GM19035 (cell line): ENCODE measurements around the gene PEPD.

Source experiments
- ATAC-seq: cut with Tn5 transposase; IDR thresholded peaks from one replicate; pipeline ENCODE4 v1.9.1; 2021; ENCODE audit not compliant: unreplicated experiment

The PEPD gene

DNA sequence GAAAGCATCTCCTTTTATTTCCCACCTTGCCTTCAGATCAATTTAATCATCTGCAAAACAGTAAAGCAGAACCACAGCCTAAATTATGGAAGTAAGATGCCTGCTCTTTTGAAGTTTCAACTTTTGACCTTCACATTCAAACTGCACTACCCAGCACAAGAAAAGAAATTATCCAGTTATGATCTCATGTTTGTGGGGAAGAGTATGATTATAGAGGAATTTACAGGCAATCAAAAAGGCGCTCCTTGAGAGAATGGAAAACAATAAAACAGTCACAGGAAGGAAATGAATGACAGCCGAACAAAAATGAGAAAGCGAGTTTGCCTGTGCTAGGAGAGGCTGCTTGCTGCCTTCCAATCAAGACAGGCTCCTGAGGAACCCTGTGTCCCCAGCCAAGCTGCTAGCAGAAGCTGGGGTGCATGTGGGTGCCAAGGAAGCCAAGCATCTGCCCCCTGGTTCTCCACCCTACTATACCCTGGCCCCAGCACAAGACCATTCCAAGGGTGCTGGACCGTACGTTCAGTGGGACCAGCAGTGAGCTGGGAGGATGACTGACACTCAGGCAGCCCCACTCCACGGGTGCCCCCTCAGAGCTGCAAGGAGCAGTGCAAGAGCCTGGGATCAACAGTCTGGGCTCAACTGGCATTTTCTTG is 47.8 kb downstream of the PEPD start:
- ATAC-seq = no peak

DNA sequence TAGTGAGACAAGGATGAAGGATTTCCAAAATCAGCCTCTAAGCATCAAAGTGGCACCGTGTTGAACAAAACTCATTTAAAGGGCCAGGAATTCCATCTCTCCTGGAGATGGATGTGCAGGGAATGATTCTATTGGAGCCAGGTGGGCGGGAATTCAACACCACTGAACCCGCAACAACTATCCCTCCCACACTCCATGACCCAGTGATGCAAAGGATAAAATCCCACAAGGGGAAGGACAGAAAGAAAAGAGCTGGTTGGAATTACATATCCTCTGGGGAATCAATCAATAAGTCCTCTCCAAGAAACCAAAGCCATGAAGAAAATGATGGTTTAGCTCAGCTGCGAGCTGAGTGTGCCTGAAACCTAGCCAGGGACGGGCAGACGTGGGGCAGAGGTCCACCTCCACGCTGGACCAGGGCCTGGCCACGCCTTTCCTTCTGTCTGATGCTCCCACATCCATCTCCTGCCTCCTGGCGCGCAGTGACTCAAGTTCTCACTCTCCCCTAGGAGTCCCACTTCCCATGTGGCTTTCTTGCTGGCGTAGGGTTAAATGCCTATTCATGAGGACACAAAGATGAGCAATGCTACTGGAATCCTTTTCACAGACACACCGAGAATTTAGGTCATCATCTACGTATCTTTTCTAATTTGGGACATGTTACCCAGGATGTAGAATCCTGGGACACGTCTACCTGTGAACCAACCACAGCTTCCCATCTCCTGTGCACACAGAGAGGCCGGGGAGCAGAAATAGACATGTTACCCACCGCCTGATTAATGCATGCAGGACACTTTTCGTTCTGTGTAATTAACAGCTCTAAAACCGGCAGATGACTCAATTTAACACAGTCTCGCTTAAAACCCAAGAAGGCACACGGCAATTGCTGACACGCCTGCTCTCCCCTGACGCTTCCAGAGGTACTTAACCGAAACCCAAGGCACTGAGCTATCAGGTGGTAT is 48.6 kb downstream of the PEPD start:
- no peak for ATAC-seq

DNA sequence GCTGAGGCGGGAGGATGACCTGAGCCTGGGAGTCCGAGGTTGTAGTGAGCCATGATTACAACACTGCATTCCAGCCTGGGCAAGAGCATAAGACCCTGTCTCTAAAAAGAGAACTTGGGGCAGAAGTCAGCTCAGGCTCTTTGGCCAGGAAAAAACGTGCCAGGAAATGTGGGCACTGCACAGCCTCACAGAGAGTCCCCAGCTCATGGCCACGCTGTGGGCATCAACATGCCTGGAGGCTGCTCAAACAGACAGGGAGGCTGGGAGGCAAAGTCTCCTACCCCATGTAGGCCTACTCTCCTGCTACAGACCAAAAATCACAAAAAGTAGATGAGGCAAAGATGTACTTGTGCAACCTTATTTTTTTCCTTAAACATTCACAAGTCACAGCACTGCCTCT is 49.4 kb downstream of the PEPD start:
- ATAC-seq = no peak

DNA sequence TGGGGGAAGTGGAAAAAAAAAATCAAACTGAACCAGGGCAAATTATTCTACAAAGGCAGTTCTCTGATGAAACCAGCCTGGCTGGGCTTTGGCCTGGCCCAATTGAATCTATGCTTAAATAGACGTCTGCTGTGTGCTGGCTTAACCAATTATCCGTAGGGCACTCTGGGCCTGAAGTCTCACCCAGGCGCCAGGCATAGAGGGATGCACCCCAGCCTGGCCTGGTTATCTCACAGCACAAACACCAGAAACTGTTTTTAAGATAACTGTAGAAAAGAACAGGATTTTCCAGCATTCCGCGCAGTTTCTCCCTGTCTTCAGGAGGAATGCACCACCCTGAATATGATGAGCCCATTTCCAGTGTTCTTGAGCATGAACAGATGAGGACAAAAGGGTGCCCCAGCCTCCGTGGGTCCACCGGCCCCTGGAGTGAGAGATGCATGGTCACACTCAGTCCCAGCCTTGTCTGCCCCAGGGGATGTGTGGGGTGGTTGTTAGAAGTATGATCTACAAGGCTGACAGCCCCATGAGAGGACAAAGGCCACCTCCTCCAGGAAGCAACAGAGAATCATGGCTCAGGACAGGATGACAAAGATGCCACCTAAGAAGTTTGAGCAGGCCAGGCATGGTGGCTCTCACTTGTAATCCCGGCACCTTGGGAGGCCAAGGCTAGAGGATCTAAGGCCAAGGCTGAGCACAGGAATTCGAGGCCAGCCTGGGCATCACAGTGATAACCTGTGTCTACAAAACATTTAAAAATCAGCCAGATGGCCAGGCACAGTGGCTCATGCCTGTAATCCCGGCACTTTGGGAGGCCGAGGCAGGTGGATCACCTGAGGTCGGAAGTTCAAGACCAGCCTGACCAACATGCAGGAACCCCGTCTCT is 50.2 kb downstream of the PEPD start:
- ATAC-seq = no peak

DNA sequence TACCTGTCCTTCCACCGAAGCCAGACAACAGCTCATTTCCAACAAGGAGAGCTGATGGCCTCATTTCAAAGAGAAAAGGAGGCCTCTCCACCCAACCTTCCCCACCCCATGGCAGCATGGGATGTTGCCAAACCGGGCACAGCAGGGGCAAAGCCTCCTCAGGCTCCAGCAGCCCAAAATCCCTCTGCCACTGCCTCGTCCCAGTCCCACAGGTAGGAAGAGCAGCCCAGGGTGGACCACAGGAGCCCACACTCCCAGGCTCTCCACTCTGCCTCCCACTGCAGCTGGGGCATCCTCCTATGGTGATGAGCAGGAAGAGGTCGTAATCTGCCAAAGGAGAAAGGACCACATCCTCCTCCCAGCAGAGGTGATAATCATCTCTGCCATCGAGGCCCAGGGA is 50.9 kb downstream of the PEPD start:
- ATAC-seq = no peak

DNA sequence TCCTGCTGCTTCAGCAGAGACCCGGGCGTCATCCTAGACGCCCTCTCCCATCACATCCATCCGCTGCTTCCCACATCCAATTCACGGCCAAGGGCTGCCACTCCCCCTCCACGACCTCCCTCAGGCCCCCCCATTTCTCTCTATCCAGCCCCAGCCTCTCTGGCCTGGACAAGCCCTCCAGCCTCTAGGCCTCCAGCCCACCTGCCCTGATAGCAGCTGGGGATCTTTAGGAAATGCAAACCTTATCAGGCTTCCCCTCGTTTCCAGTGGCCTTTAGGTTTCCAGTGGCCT is 51.6 kb downstream of the PEPD start:
- no peak for ATAC-seq

DNA sequence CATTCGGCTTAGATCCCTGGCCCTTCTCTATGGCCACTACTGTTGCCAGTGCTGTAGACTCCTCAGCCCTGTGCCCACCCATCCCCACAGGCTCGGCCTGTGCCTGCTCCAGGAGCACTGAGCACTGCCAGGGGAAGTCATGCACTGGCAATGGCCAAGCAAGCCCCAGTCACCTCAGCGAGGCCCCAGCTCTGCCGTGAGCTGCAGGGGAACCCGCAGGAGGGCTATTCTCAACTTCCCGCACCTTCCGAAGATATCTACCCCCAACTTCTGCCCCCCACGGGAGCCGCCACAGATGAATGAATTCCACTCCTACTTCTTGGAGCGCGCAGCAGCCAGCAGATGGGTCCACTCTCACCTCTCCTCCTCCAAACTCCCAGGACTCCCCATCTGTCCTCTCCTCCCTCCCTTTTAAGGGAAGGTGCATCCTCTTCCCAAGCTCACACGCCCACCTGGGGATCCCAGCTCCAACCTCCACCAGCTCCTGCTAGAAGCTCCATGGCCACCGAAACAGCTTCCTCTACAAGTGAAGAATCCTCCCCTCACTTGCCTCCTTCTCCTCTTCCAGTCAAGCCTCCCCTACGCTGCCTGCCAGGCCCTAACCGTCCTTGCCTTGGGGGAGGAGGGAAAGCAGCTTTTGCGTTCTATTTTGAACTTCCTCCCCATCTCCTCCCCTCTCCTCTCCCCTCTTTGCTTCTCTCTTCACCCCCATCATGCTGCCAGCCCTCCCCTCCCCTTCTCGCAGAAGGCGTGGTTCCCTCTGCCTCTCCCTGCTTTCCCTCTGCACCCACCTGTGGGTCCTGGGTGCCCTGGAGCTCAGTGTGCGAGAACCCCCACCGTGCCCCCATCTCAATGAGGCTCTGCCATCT is 52.2 kb downstream of the PEPD start:
- ATAC-seq = no peak

DNA sequence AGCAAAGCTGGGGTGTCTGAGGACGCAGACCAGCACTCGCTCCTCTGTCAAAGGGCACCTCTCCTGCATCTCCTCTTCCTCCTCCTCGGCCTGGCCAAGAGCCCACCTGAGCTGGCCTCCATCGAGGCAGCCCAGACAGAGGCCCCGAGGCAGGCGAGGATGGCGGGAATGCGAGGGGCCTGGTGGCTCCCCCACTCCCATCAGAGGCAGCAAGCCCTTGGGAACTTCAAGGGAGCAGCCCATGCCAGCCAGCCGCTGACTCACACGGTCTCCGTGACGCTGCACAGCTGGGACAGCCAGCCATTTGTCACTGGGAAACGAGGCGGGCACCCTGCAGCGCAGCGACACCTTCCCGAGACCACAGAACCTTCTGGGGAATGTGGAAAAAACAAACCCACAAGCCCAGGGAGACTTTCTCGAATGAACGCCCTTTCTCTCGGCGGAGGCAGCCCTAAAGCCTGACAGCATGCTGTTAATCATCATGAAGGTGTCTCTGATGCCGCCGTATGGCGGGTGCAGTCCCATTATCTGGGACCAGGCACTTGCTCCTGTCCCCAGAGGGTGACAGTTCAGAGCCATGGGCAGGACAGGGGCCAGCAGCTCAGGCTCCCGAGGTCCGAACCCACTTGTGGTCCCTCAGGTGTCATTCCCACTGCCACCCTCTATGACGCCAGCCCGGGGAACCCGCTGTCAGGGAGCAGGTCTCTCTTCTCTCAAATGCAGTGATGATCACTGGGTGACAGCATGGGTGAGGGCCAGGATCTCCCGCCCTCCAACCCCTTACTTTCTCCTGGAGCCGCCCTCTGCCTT is 53.0 kb downstream of the PEPD start:
- ATAC-seq = no peak

DNA sequence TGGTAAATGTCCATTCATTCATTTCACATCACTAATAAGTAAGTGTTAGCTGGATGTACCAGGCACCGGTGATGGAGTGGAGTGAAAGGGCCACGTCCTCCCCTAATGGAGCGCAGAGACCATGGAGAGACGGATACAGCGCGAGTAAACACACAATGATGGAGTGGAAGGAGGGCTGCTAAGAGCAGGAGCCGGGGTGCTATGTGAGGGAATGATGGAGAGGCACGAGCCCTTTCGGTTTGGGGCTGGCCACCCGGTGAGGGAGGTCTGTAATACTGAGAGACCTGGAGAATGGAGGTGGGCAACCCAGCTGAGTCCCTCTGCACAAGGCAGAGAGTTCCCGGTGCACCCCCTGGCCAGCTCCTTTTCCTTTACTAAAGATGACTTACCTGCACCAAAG is 53.7 kb downstream of the PEPD start:
- no peak for ATAC-seq

DNA sequence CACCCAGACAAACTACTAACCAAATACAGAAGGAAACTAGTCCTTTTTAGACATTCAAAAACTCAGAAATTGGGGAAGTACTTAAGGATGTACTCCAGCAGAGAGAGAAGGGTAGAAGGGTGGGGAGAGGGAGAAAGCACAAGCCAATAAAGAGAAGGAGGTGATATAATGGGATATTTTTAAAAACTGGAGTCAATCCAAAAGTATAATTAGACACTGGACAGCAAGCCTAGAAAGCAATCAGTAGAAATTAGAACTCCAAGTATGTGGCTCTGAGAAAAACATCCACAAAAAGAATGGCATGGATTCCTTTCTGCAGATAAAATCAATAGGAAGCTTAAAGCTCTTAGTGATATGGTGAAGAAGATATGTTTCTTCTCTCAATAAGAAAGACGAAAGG is 55.8 kb downstream of the PEPD start:
- ATAC-seq = no peak

DNA sequence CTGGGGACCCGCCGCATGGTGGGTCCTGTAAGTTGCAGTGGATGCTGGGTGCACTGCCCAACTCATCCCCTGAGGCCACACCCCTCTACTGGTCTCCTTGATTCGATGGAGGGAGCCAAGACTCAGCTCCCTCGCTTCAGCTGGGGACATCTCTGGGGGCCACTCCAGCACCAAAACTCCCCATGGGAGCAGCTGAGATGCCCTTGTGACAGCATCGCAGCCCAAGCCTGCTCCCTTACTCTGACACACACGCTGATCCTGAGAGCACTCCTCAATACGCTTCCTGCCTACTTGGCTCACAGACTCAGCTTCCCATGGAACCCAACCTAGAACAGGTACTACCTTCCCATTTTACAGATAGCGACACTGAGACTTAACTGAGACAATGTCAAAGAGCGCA is 56.2 kb downstream of the PEPD start:
- ATAC-seq = no peak

DNA sequence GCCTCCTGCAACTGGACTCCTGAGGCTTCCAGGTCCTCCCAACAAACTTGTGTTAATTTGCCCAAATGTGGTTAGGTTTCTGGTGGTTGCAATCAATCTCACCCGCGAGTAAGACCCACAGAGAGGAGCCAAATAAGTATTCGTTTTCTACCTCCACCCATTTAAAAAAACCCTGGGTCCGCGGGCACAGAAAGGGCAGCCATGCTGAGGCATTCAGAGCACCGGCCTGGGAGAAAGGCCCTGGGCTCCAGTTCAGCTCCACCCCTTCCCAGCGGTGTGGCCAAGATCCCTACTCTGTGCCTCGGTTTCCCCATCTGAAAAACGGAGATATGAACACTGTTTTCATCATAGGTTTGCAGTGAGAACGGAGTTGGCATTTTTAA is 56.9 kb downstream of the PEPD start:
- ATAC-seq = no peak

DNA sequence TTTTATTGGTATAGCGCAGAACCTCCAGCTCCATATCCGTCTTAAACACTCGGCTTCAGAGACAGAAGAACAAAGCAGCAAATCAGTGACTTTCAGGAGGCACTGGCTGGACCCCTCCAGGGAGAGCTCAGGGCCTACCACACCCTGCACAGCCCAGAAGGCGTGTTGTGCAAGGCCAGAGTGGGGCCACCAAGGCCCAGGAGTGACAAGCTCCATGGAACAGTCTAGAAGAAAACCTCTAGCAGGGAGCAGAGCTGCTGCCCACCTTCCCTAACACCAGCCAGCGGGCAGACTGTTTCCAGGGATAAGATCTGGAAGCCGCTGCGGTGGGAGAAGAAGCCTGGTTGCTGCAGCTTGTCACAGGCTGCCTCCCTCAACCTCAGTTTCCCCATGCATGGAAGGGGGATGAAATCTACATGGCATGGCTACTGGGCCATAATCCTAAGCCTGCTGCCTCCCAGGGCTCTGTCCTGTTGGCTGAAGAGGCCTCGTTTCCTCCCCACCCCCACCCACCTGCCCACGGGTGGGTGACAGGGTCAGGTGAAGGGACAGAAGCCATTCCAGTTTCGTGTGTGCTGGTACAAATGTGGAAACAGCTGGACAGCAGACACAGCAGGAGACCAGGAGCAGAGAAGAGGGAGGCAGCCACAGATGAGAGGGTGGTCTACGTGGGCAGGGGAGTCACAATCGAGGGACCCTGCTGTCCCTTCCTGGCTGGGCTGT is 57.4 kb downstream of the PEPD start:
- no peak for ATAC-seq

DNA sequence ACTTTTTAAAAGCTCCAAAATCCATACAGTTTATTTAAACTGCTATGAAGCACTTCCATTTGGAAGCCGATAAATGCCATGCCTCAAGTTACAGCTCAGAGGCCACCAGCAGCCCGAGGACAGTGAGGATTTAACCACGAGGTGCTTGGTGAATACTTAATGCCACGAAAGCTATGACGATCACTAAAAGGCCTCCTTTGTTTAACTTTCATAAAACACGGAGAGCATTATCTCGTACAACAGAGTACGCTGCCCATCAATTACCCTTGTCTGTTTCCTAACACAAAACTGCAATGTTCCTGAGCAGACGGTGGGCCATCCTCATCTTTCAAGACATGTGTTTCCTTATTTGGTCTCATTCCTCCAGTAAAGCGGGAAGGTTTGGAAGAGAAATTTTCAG is 58.4 kb downstream of the PEPD start:
- no peak for ATAC-seq

DNA sequence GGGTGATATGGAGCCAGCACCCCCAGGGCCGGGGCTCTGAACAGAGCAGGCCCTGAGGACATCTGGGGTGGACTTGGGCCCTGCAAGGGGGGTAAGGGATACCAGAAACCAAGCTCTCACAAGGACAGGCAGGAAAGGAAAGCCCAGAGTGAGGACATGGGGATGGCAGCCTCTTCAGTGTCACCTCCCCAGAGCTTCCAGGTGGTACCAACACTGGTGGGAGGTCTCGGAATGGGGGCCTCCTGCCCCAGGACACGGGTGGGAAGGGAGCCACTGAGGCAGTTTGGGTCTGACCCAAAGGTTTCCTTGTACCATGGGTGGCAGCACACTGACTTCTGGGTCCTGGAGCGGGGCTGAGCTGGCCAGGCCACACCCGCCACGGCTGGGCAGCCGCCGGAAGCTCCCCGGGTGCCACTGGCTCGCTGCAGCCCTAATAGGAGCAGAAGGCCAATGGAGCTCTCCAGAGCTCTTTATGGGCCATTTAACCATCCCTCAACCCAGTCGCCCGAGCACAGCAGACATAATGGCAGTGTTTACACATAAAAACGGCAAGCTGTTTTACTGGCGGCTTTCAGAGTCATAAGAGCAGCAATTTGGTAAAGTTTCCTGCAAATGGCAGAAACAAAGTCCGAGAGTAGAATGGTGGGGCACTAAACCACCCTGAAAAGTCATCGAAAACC is 59.3 kb downstream of the PEPD start:
- no peak for ATAC-seq

DNA sequence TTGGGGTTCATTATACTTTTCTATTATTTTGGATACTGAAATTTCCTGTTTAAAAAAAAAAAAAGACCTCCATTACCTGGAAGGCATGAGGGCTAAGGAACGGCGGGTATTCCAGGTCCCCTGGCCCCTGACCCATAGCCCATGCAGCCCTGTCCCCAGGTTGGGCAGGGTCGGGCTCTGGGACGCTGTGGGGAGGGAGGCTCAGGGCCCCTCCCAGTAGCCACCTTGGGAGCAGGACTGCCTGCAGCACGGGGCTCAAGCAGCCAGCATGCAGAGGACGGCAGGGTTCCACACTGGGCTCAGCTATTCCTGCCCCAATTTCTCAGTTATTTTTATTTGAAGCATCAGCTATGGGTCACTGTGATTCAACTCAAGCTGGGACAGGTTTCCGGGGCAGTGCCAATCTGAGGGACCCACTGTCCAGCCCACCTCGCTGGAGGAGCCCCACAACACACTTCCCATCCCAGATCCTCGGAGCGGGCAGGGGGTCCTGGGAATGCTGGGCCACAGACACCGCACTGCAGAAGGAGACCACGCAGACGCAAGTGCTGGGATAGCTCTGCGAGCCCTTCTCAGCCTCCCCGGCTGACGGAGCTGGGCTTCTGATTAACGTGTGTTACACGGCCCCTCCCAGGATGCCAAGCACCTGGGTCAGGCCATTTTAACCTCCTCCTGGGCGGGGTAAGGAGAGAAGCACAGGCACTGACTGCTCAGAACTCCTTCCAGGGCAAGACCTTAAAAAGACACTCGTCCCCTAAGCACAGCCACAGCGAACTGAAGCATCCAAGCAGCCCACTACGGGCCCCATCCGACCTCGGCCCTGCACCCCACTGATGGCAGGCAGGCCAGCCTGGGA is 60.1 kb downstream of the PEPD start:
- no peak for ATAC-seq

DNA sequence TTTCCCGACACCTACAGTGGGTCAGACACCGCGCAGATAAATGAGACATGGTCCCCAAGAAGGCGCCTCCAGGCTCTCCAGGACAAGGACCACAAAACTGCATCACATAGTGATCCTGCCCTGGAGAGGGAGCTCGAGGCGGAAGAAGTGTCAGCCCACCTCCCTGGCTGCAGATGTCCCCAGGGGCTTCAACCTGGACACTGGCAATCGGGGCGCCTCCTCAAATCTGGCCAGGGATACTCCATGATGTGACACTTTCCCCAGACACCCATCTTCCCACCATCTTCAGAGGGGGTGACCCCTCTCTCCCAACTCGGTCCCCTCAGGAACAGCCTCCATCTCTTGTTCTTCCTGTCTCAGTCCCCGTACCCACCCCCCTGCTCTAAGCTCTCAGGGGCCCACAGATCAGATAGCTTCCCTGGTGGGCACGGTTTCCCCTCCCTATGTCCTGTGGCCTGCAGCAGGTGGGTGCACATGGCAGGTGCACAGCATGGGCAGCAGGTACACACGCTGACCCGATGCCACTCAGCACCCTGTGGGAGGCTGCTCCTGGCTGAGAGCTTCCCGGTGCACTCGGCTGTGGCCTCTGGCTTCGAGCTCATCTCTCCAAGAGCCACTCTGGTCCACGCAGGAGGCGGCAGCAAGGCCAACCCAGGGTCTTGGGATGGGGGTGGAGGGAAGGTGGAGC is 61.2 kb downstream of the PEPD start:
- ATAC-seq = no peak
